LNCaP clone FGC (cell line): ENCODE measurements around the gene FGD6.

Experiments
- DNase-seq: peaks from one replicate; pipeline ENCODE4 v3.0.0-alpha.2; 2011; ENCODE audit warnings: low read depth
- H3K4me3 ChIP-seq: 2 replicates; pipeline ENCODE4 v1.5.1; 2011; ENCODE audit warnings: mild to moderate bottlenecking, low read depth, low read length, control low read depth
- CTCF ChIP-seq: IDR thresholded peaks from 2 replicates; pipeline ENCODE4 v1.5.1; 2012; ENCODE audit warnings: mild to moderate bottlenecking; ENCODE audit not compliant: control insufficient read depth, insufficient read depth; ENCODE audit errors: extremely low read depth

Gene FGD6

GRCh38 chr12:95089462-95089861 is 127.8 kb downstream of the FGD6 start:
- no peak for TF ChIP-seq CTCF
- no peak for DNase-seq
- no peak overlapping the region for H3K4me3 ChIP-seq

GRCh38 chr12:95088379-95088778 is 128.9 kb downstream of the FGD6 start:
- no peak for TF ChIP-seq CTCF
- H3K4me3 ChIP-seq = no peak overlapping the region
- no peak for DNase-seq

GRCh38 chr12:95085612-95086011 is 131.7 kb downstream of the FGD6 start:
- TF ChIP-seq CTCF = no peak
- DNase-seq = peak; percentile 25
- H3K4me3 ChIP-seq = no peak overlapping the region

GRCh38 chr12:95083938-95084337 is 133.3 kb downstream of the FGD6 start:
- H3K4me3 ChIP-seq = no peak overlapping the region
- DNase-seq = peak; percentile 14
- TF ChIP-seq CTCF = no peak

- TF ChIP-seq CTCF = no peak
- H3K4me3 ChIP-seq = no peak overlapping the region
- DNase-seq = no peak
Measured at GRCh38 chr12:95083471-95083870, 133.8 kb downstream of the FGD6 start.

- no peak overlapping the region for H3K4me3 ChIP-seq
- no peak for DNase-seq
- TF ChIP-seq CTCF = no peak
Measured at GRCh38 chr12:95077341-95077740, 139.9 kb downstream of the FGD6 start.

GRCh38 chr12:95074766-95075165 is 142.5 kb downstream of the FGD6 start:
- no peak for DNase-seq
- no peak for TF ChIP-seq CTCF
- no peak overlapping the region for H3K4me3 ChIP-seq
